Neural cell (in vitro differentiated cells): ENCODE results near the gene RAMP3.

ENCODE experiments used
- EP300 ChIP-seq: fragments of 450-650 bp; conservative IDR thresholded peaks from 2 replicates; pipeline ENCODE4 v1.6.1; 2014; ENCODE audit warnings: antibody characterized with exemption, mild to moderate bottlenecking, moderate library complexity; ENCODE audit not compliant: poor library complexity, severe bottlenecking
- EZH2 ChIP-seq: fragments of 200-600, 300-800 bp; shearing (Covaris generic), sonication (generic); IDR thresholded peaks from 2 replicates; pipeline ENCODE4 v1.6.1; 2014; ENCODE audit warnings: antibody characterized with exemption, low read length, borderline replicate concordance, mild to moderate bottlenecking; ENCODE audit not compliant: insufficient read depth, poor library complexity, severe bottlenecking
- POLR2AphosphoS5 ChIP-seq: IDR thresholded peaks from 2 replicates; pipeline ENCODE4 v1.6.1; 2012
- RAD21 ChIP-seq: fragments of 450-650 bp; conservative IDR thresholded peaks from 2 replicates; pipeline ENCODE4 v1.6.1; 2014; ENCODE audit warnings: antibody characterized with exemption, mild to moderate bottlenecking, moderate library complexity
- TF ChIP-seq, protein P1 (sequence below): IDR thresholded peaks from 2 replicates; pipeline ENCODE4 v1.6.1; 2012; ENCODE audit warnings: borderline replicate concordance
- TF ChIP-seq, protein P2 (sequence below): fragments of 450-650 bp; IDR thresholded peaks from 2 replicates; pipeline ENCODE4 v1.5.1; 2014; ENCODE audit warnings: antibody characterized with exemption, mild to moderate bottlenecking, moderate library complexity; ENCODE audit not compliant: poor library complexity, severe bottlenecking

DNA sequence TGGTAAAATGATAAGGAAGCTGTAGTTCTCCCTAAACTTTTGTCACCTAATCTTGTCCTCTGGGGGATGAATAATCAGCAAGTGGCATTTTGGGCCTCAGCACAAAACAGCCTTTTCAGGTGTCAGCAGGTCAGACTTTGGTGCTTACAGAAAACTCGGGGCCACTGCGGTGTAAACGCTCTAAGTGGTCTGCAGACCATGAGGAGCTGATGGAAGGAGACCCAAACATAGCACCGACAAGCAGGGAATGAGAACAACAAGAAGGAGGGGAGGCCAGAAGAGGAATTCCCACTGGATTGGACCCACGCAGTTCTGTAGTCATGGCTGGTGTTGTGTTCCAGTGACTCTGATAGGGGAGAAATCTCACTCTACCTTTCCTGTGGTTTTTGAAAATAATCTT, 45.4 kb downstream of the RAMP3 start:
- TF ChIP-seq, protein P1, sequence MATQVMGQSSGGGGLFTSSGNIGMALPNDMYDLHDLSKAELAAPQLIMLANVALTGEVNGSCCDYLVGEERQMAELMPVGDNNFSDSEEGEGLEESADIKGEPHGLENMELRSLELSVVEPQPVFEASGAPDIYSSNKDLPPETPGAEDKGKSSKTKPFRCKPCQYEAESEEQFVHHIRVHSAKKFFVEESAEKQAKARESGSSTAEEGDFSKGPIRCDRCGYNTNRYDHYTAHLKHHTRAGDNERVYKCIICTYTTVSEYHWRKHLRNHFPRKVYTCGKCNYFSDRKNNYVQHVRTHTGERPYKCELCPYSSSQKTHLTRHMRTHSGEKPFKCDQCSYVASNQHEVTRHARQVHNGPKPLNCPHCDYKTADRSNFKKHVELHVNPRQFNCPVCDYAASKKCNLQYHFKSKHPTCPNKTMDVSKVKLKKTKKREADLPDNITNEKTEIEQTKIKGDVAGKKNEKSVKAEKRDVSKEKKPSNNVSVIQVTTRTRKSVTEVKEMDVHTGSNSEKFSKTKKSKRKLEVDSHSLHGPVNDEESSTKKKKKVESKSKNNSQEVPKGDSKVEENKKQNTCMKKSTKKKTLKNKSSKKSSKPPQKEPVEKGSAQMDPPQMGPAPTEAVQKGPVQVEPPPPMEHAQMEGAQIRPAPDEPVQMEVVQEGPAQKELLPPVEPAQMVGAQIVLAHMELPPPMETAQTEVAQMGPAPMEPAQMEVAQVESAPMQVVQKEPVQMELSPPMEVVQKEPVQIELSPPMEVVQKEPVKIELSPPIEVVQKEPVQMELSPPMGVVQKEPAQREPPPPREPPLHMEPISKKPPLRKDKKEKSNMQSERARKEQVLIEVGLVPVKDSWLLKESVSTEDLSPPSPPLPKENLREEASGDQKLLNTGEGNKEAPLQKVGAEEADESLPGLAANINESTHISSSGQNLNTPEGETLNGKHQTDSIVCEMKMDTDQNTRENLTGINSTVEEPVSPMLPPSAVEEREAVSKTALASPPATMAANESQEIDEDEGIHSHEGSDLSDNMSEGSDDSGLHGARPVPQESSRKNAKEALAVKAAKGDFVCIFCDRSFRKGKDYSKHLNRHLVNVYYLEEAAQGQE = no peak
- TF ChIP-seq, protein P2, sequence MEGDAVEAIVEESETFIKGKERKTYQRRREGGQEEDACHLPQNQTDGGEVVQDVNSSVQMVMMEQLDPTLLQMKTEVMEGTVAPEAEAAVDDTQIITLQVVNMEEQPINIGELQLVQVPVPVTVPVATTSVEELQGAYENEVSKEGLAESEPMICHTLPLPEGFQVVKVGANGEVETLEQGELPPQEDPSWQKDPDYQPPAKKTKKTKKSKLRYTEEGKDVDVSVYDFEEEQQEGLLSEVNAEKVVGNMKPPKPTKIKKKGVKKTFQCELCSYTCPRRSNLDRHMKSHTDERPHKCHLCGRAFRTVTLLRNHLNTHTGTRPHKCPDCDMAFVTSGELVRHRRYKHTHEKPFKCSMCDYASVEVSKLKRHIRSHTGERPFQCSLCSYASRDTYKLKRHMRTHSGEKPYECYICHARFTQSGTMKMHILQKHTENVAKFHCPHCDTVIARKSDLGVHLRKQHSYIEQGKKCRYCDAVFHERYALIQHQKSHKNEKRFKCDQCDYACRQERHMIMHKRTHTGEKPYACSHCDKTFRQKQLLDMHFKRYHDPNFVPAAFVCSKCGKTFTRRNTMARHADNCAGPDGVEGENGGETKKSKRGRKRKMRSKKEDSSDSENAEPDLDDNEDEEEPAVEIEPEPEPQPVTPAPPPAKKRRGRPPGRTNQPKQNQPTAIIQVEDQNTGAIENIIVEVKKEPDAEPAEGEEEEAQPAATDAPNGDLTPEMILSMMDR = no peak
- TF ChIP-seq EP300 (no peak), EZH2 (no peak), POLR2AphosphoS5 (no peak), RAD21 (no peak)
